ENCODE results near the gene TUBA4A.
"Not testable (repeated sequence)": the region's sequence is repeated elsewhere in the genome, so short reads cannot be mapped to it uniquely, and the experiment has no call there.

TUBA4A gene

GRCh38 chr2:219207134-219207883 lies 46.4 kb downstream of the TUBA4A start:
- ATAC-seq, result no peak
- H3K27ac Mint-ChIP-seq, result peak overlapping the region in 1 of 2 donors; percentile 94
- H3K4me3 Mint-ChIP-seq, result peak overlapping the region; percentile 83 to 87
- no peaks in the 10 kb centered on the region for H3K27me3 Mint-ChIP-seq
- H3K4me1 Mint-ChIP-seq, result peaks cover 53% of the 10 kb centered on the region
- DNase-seq, result no peak
- H3K9me3 Mint-ChIP-seq, result peaks cover 0 to 7% of the 10 kb centered on the region in 2 donors

- peak; percentile 95 to 96 for DNase-seq
- H3K27ac Mint-ChIP-seq, result peak within 1 kb of the TSS; percentile 96
- no peaks in the 10 kb centered on the region for H3K27me3 Mint-ChIP-seq
Measured at GRCh38 chr2:219206328-219207133, 47.2 kb downstream of the TUBA4A start, which contains the start of gene ZFAND2B. Gene ZFAND2B, plus strand, starts transcription at chr2:219206782. Its CDS starts 206 bp downstream, at chr2:219206988.

GRCh38 chr2:219205981-219206327 lies 47.8 kb downstream of the TUBA4A start:
- ATAC-seq, result no peak
- peaks cover 43% of the 10 kb centered on the region for H3K4me1 Mint-ChIP-seq

More at GRCh38 chr2:219206328-219207133, 47.2 kb downstream of the TUBA4A start, which contains the start of gene ZFAND2B:
- peak within 1 kb of the TSS; percentile 83 to 87 for H3K4me3 Mint-ChIP-seq
- peaks cover 45% of the 10 kb centered on the region for H3K4me1 Mint-ChIP-seq
- peak; percentile 96 for ATAC-seq
- H3K9me3 Mint-ChIP-seq, result peaks cover 0 to 7% of the 10 kb centered on the region in 2 donors

DNA sequence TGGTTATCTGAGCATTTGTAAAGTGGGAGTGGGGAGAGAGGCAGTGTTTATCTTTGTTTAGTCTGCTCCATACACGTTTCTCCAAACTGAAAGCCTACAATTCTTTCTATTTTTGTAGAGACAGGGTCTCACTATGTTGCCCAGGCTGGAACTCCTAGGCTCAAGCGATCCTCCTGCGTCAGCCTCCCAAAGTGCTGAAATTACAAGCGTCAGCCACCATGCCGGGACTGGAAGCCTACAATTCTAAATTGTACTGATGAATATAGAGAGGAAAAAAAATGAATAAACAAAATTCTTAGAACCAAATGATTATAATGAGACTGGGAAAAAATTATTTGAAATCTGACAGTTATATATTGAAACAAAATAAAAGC lies 48.6 kb downstream of the TUBA4A start:
- ATAC-seq (no peak), DNase-seq (no peak)
- H3K27ac Mint-ChIP-seq, result no peak overlapping the region
- H3K4me1 Mint-ChIP-seq, result peaks cover 42% of the 10 kb centered on the region
- peaks cover 0 to 7% of the 10 kb centered on the region in 2 donors for H3K9me3 Mint-ChIP-seq
- H3K4me3 Mint-ChIP-seq, result peak overlapping the region in 1 of 2 donors; percentile 50
- no peaks in the 10 kb centered on the region for H3K27me3 Mint-ChIP-seq

More at GRCh38 chr2:219205981-219206327, 47.8 kb downstream of the TUBA4A start:
- no peak for DNase-seq
- Mint-ChIP-seq H3K27me3 (no peaks in the 10 kb centered on the region), H3K4me3 (peak overlapping the region; percentile 83 to 87), H3K27ac (peak overlapping the region; percentile 96), H3K9me3 (peaks cover 0 to 7% of the 10 kb centered on the region in 2 donors)

GRCh38 chr2:219204425-219205164 lies 49.1 kb downstream of the TUBA4A start:
- H3K4me1 Mint-ChIP-seq, result peaks cover 40% of the 10 kb centered on the region
- H3K9me3 Mint-ChIP-seq, result peaks cover 0 to 7% of the 10 kb centered on the region in 2 donors
- DNase-seq (no peak), ATAC-seq (no peak)
- H3K27ac Mint-ChIP-seq, result no peak overlapping the region
- no peaks in the 10 kb centered on the region for H3K27me3 Mint-ChIP-seq
- no peak overlapping the region for H3K4me3 Mint-ChIP-seq

DNA sequence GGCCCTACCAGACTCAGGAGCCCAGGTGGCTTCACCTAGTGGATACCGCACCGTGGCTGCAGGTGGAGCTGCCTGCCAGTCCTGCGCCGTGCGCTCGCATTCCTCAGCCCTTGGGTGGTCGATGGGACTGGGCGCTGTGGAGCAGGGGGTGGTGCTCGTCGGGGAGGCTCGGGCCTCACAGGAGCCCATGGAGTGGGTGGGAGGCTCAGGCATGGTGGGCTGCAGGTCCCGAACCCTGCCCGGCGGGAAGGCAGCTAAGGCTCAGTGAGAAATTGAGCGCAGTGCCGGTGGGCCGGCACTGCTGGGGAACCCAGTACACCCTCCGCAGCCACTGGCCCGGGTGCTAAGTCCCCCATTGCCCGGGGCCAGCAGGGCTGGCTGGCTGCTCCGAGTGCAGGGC lies 52.4 kb downstream of the TUBA4A start:
- H3K27me3 Mint-ChIP-seq, ATAC-seq, H3K4me3 Mint-ChIP-seq, H3K9me3 Mint-ChIP-seq, DNase-seq, H3K27ac Mint-ChIP-seq: not testable (repeated sequence)
- peaks cover 34% of the 10 kb centered on the region for H3K4me1 Mint-ChIP-seq

DNA sequence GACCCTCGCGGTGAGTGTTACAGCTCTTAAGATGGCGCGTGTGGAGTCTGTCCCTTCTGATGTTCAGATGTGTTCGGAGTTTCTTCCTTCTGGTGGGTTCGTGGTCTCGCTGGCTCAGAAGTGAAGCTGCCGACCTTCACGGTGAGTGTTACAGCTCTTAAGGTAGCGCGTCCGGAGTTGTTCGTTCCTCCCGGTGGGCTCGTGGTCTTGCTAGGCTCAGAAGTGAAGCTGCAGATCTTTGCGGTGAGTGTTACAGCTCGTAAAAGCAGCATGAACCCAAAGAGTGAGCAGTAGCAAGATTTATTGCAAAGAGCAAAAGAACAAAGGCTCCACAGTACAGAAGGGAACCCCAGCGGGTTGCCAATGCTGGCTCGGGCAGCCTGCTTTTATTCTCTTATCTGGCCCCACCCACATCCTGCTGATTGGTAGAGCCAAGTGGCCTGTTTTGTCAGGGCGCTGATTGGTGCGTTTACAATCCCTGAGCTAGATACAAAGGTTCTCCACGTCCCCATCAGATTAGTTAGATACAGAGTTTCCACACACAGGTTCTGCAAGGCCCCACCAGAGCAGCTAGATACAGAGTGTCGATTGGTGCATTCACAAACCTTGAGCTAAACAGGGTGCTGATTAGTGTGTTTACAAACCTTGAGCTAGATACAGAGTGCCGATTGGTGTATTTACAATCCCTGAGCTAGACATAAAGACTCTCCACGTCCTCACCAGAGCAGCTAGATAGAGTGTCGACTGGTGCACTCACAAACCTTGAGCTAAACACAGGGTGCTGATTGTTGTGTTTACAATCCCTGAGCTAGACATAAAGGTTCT lies 53.0 kb downstream of the TUBA4A start:
- Mint-ChIP-seq H3K4me3 (peak overlapping the region; percentile 85 to 88), H3K4me1 (peaks cover 34% of the 10 kb centered on the region), H3K27ac (peak overlapping the region; percentile 95 to 96)
- H3K27me3 Mint-ChIP-seq, ATAC-seq, H3K9me3 Mint-ChIP-seq: not testable (repeated sequence)
- DNase-seq, result peak; percentile 72 to 77

Data from stimulated activated naive CD8-positive, alpha-beta T cell treated with anti-CD3 and anti-CD28 coated beads, Interleukin-15, amount 100 ng/mL, for 72 hours (primary cell).